ENCODE measurements around the gene ZSCAN12.

DNA sequence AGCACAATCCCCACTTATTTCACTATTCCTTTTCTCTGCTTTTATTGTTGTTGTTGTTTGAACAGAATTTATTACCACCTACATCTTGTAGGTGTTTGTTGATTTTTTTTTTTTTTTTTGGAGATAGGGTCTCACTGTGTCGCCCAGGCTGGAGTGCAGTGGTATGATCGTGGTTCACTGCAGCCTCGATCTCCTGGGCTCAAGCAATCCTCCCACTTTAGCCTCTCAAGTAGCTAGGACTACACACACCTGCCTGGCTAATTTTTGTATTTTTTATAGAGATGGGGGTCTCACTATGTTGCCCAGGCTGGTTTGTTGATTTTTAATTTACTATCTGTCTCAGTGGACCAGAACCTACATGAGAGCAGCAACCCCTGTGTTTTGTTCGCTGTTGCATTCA lies 3.6 kb downstream of the ZSCAN12 start:
- TF ChIP-seq, protein P1, sequence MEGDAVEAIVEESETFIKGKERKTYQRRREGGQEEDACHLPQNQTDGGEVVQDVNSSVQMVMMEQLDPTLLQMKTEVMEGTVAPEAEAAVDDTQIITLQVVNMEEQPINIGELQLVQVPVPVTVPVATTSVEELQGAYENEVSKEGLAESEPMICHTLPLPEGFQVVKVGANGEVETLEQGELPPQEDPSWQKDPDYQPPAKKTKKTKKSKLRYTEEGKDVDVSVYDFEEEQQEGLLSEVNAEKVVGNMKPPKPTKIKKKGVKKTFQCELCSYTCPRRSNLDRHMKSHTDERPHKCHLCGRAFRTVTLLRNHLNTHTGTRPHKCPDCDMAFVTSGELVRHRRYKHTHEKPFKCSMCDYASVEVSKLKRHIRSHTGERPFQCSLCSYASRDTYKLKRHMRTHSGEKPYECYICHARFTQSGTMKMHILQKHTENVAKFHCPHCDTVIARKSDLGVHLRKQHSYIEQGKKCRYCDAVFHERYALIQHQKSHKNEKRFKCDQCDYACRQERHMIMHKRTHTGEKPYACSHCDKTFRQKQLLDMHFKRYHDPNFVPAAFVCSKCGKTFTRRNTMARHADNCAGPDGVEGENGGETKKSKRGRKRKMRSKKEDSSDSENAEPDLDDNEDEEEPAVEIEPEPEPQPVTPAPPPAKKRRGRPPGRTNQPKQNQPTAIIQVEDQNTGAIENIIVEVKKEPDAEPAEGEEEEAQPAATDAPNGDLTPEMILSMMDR (IDR thresholded peaks at IDR 0.05): no peak
- no peak for TF ChIP-seq POLR2A (IDR thresholded peaks at IDR 0.05)

Data from body of pancreas (tissue), 4 donors.